Stimulated activated CD4-positive, alpha-beta T cell treated with anti-CD3 and anti-CD28 coated beads, Interleukin-1b, Interleukin-23, amount 100 ng/mL, for 48 hours (primary cell): ENCODE measurements around the gene JADE2.
"Not testable (repeated sequence)": the region's sequence is repeated elsewhere in the genome, so short reads cannot be mapped to it uniquely, and the experiment has no call there.

ENCODE experiments used
- DNase-seq: peaks from one replicate; pipeline ENCODE4 v3.0.0-alpha.2; 2020

Gene JADE2

GRCh38 chr5:134533115-134533815, 7.8 kb downstream of the JADE2 start:
- no peak for DNase-seq

GRCh38 chr5:134534058-134534725, 8.7 kb downstream of the JADE2 start:
- DNase-seq, result no peak

DNA sequence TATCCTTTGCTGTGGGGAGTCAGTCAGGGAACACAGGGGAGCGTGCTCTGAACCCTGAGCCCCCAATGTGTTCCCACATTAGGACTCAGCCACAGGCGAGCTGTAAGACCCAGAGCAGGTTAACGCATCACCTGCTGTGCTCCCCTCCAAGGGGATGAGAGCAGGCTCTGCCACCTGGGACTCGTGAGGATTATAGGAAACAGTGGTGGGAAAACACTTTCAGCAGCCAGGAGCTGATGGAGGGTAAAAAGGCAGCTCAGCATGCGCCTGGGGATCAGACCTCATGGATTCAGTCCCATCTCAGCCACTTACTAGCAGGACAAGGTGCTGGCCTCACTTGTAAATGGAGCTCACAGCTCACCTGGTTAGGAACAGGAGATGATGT, 9.2 kb downstream of the JADE2 start:
- no peak for DNase-seq

GRCh38 chr5:134536876-134537275, 11.4 kb downstream of the JADE2 start:
- no peak for DNase-seq

DNA sequence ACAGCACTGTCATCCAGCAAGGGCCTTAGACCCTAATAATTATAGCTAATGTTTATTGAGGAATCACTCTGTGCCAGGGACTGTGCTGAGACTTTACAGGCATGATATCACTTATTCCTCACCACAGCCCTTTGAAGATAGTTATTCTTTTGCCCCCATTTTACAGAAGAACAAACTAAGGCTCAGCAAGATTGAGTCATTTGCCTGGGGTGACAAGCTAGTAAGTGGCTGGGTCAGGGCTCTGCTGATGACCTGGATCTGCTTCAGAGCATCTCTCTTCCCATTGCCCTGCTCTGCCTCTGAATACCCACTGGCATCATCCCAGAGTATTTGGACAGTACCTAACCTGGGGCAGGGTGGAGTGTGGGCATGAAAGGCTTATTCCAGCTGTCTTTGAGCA, 11.8 kb downstream of the JADE2 start:
- no peak for DNase-seq

DNA sequence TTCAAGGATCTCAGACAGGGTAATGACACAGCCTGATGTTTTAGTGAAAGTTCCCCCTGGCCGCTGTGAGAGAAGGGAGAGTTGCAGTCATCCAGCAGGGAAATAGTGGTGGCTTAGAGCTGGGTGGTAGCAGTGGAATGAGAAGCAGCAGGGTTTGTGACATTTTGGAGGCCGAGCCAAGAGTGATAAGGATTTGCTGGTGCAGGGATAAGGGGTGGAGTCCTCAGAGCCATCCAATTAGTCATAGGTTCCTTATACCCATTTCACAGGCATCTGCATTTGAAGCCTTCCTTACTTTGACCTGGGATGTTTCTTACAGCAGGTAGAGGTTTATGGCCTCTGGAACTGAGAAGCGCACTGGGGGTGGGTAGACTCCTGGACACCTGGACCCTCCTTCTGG, 12.8 kb downstream of the JADE2 start:
- DNase-seq, result no peak

GRCh38 chr5:134539732-134540131, 14.3 kb downstream of the JADE2 start:
- DNase-seq, result no peak

DNA sequence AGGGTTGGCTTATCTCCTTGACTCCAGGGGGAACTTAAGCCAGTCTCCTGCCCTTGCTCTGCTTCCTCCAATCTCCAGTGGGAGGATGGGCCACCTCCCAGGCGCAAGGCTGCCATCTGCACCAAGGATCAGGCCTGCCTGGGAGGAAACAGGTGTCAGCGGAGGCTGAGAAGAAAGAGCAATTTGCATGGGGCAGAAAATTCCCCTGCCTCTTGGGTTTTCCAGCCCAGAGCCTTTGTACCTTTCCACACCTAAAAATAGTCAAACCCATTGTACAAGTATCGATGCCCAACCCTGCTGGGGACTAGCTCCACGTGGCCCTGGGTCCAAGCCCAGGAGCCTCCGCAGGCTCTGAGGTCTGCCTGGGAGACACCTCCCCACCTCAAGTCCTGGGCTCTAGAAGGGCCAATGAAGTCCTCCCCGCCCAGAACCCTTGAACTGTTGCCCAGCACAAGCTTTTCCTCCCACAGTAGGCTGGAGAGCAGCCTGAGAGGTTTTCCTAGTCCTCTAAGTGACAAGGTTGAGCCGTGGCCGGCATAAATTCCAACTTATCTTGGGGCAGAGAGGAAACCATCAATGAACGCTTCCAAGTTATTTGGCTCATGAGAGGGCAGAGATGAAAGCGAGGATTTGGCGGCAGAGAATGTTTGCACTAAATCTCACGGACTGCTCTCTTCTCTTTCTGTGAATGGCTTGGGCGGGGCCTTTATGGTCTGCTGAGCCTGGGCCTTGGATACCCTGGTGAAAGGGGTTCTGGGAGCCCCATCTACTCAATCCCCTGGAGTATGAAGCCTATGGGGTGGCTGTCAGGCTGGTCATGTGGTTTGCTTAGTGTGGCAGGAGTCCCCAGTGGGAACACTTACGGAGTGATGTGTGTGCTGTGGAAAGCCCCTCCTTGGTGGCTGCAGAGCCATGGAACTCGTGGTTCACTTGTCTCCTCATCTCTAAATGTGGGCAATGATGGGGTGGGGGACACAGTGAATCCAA, 15.6 kb downstream of the JADE2 start:
- DNase-seq, result no peak

- no peak for DNase-seq
Observed at GRCh38 chr5:134541736-134542376, 16.4 kb downstream of the JADE2 start.

GRCh38 chr5:134543820-134544614, 18.5 kb downstream of the JADE2 start:
- peak; percentile 27 for DNase-seq

- DNase-seq, result peak; percentile 19
Observed at GRCh38 chr5:134545070-134545868, 19.8 kb downstream of the JADE2 start.

DNA sequence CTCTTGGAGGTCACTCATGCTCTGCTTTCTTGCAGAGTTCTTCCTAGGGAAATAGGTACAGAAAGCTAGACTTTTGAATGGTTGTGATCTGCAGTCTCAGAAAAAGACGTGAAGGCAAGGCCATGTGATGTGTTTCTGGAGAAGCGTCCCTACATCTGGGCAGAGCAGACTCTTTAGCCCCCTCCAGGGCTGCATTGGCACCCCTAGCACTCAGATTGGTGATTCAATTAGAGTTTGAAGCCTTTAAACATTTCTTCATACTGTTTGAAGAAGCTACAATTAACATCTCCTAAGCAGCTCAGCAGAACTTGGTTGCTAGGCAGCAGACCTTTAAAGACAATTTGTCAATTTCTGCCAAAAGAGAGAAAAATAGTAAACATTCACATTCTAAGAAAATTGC, 21.6 kb downstream of the JADE2 start:
- DNase-seq, result no peak

DNA sequence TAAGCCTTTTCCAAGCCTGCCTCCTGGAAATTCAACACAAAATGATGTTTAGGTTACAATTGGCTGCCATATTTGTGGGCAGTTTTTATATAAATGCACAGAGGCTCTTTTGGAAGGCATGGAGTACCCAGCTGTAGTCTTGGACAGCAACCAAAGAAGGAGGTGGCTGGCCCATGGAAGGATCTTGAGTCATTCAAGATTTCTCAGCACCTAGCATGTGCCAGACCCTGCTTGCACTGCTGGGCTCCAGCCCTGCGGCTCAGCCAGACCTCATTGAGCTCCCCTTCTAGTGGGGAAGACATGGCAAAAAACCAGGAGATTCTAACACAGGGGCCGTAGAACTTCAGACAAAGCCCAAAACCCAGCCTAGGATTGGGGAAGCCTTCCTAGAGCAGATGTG, 22.1 kb downstream of the JADE2 start:
- DNase-seq, result no peak

GRCh38 chr5:134547999-134548658, 22.7 kb downstream of the JADE2 start:
- DNase-seq, result no peak

DNA sequence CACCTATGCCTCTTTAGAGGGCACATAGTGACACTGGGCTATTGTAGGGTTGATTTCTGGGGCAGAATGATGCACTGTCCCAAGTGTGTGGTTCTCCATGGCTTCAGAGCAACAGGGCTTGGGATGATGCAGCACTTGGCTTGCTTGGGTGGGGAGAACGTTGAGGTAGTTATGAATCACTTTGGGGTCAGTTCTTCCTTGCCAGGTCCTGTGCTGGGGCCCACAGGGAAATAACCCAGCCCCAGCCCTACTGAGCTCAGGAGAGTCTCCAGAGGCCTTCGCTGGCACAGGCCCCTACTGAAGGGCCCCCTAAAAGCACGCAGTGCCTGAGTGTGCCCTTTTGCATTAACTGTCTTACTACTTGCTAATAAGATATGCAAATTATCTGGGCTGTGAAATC, 24.2 kb downstream of the JADE2 start:
- no peak for DNase-seq

- DNase-seq, result no peak
Observed at GRCh38 chr5:134550271-134551214, 25.1 kb downstream of the JADE2 start.

GRCh38 chr5:134551901-134552300, 26.4 kb downstream of the JADE2 start:
- DNase-seq, result no peak

- no peak for DNase-seq
Observed at GRCh38 chr5:134552301-134552700, 26.8 kb downstream of the JADE2 start.

DNA sequence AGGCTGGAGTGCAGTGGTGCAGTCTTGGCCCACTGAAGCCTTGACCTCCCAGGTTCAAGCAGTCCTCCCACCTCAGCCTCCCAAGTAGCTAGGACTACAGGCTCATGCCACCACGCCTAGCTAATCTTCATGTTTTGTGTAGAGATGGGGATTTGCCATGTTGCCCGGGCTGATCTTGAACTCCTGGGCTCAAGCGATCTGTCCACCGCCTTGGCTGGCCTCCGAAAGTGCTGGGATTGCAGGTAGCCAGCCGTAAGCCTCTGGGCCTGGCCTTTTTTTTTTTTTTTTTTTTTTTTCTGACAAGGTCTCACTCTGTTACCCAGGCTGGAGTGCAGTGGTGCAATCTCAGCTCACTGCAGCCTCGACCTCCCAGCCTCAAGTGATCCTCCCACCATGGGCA, 27.2 kb downstream of the JADE2 start:
- not testable (repeated sequence) for DNase-seq
